Endometrial microvascular endothelial cells (primary cell): ENCODE results near the gene PRR19. TPM values are rescaled to one million over a fixed set of nuclear protein-coding genes. Genes with fewer than 3 reads are reported as not detected.

Experiments
- in situ Hi-C: cut with HindIII; loops from 2 replicates; pipeline ENCODE4 v1.10.0; 2017; ENCODE audit warnings: low sequenced_read_pairs, low pct_unique_long_range_greater_than_20kb; ENCODE audit errors: inconsistent ontology term
- total RNA-seq: library from RNA; depleted of rRNA; stranded (reverse); fragments of >200 nt; gene quantifications from one replicate; pipeline ENCODE4 v1.2.3, GENCODE V29; 2015; ENCODE audit errors: inconsistent ontology term

Gene PRR19
- total RNA-seq, 1 donor from 2014 or later = 1.7 TPM

- in situ Hi-C loops = no loop called here
Measured at GRCh38 chr19:42357290-42357689, 55.4 kb downstream of the PRR19 start.

Other genes starting within 250 kb of the PRR19 start
- not detected for gene GRIK5, start 231.9 kb upstream of the PRR19 start, total RNA-seq
- 11.6 TPM for gene ZNF574, start 226.0 kb upstream of the PRR19 start, total RNA-seq
- gene POU2F2, start 169.7 kb upstream of the PRR19 start, total RNA-seq = 0.84 TPM
- gene DEDD2, start 84.5 kb upstream of the PRR19 start, total RNA-seq = 46.6 TPM
- 6.7 TPM for gene ZNF526, start 81.8 kb upstream of the PRR19 start, total RNA-seq
- 33.9 TPM for gene GSK3A, start 59.5 kb upstream of the PRR19 start, total RNA-seq
- gene ERF, start 47.0 kb upstream of the PRR19 start, total RNA-seq = 53.4 TPM
- gene CIC, start 32.9 kb upstream of the PRR19 start, total RNA-seq = 36.0 TPM
- gene PAFAH1B3, start 492 bp downstream of the PRR19 start, total RNA-seq = 46.2 TPM
- not detected for gene TMEM145, start 11.2 kb downstream of the PRR19 start, total RNA-seq
- 17.4 TPM for gene MEGF8, start 23.5 kb downstream of the PRR19 start, total RNA-seq
- not detected for gene CNFN, start 88.2 kb downstream of the PRR19 start, total RNA-seq
- gene LIPE, start 125.3 kb downstream of the PRR19 start, total RNA-seq = 8.8 TPM
- not detected for gene CXCL17, start 140.8 kb downstream of the PRR19 start, total RNA-seq
- 5.9 TPM for gene CEACAM1, start 226.3 kb downstream of the PRR19 start, total RNA-seq